HG02852 (cell line): Measurements from ENCODE around the gene RAMP1.

Source experiments
- ATAC-seq: cut with Tn5 transposase; IDR thresholded peaks from one replicate; pipeline ENCODE4 v1.9.1; 2021; ENCODE audit warnings: mild to moderate bottlenecking, moderate library complexity; ENCODE audit not compliant: unreplicated experiment

The RAMP1 gene

GRCh38 chr2:237912271-237913192 is 53.1 kb downstream of the RAMP1 start:
- no peak for ATAC-seq

GRCh38 chr2:237913193-237913917 is 53.9 kb downstream of the RAMP1 start:
- no peak for ATAC-seq

GRCh38 chr2:237915576-237915975 is 56.2 kb downstream of the RAMP1 start:
- no peak for ATAC-seq

- ATAC-seq, result no peak
Measured at GRCh38 chr2:237916296-237916695, 56.9 kb downstream of the RAMP1 start.

GRCh38 chr2:237917696-237918374 is 58.4 kb downstream of the RAMP1 start:
- ATAC-seq, result no peak

DNA sequence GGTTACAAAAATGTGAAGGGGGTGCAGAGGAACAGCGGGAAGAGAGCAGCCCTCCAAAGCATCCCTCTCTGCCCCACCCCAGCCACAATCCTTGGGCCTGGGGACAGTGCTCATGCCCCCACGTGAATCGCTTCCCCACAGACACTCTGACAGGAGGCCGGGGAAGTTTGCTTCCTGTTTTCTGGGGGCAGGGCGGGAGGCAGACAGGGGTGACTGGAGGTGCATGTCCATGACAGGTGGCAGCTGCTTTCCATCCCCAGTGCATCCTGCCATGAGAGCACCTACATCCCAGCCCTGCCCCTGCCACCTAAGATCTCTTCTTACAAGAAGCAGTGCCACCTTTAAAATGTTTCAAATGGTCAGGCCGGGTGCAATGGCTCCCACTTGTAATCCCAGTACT is 60.2 kb downstream of the RAMP1 start:
- ATAC-seq, result no peak

GRCh38 chr2:237920673-237921072 is 61.2 kb downstream of the RAMP1 start:
- ATAC-seq, result no peak

GRCh38 chr2:237921967-237922492 is 62.6 kb downstream of the RAMP1 start:
- ATAC-seq, result no peak

DNA sequence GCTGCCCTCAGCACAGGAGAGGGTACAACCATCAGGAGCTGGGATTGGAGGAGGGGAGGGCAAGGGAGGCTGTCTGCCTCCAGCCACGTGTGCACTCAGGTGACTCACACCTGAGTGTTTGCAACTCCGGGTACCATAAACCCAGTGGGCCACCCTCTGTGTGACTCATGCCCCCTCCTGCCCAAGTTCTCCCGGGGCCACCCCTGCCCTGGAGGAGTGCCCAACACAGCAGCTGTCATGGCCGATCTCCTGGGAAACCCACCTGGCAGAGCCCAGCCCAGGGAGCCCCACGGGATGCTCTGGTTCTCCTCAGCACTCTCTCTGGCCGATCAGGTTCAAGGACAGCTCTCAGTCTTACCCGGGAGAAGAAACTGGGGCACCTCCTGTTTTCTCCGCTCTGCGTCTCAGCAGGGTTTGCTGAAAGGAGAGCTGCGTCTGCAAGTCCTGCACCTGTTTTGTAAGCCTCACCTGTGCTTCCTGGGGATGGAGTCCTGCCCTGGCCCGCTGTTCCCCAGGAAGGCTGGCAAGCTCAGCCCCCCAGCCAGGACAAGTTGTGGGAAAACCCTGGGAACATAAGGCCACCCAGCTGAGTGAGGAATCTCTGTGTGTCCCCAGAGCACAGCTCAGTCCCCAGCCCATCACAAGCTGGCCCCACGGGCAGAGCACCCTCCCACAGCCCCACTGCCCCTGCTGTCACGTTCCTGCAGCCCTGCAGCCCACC is 63.4 kb downstream of the RAMP1 start:
- no peak for ATAC-seq

GRCh38 chr2:237923481-237924163 is 64.2 kb downstream of the RAMP1 start:
- ATAC-seq, result peak; percentile 69

DNA sequence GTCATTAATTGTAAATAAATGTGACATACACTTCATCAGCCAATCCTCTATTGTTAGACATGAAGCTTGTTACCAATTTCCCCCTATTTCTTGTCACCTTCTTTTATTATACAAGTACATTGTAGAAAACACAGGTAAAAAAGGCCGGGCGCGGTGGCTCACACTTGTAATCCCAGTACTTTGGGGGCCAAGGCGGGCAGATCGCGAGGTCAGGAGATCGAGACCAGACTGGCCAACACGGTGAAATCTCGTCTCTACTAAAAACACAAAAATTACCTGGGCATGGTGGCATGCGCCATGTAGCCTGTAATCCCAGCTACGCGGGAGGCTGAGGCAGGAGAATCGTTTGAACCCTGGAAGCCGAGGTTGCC is 64.7 kb downstream of the RAMP1 start:
- ATAC-seq, result no peak

DNA sequence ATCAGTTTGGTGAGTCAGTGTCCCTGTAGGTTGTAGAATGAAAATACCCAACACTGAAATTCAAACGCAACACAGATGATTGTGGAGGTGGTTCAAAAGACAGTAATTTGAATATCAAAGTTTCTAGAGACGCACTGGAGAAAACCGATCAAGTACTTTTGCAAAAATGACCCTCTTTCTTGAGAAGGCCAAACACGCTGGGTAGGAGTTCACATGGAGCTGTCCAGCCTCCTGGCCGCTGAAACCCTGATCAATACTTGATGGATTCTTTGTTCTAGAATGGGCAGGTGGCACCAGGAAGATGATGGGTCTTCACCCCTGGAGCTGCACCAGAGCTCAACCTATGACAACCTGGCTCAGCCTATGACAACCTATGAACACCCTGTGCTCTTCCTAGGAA is 67.7 kb downstream of the RAMP1 start:
- ATAC-seq, result no peak

GRCh38 chr2:237927986-237928385 is 68.6 kb downstream of the RAMP1 start:
- no peak for ATAC-seq

- no peak for ATAC-seq
Measured at GRCh38 chr2:237929979-237930378, 70.6 kb downstream of the RAMP1 start.

GRCh38 chr2:237931205-237931721 is 71.8 kb downstream of the RAMP1 start:
- ATAC-seq, result no peak

DNA sequence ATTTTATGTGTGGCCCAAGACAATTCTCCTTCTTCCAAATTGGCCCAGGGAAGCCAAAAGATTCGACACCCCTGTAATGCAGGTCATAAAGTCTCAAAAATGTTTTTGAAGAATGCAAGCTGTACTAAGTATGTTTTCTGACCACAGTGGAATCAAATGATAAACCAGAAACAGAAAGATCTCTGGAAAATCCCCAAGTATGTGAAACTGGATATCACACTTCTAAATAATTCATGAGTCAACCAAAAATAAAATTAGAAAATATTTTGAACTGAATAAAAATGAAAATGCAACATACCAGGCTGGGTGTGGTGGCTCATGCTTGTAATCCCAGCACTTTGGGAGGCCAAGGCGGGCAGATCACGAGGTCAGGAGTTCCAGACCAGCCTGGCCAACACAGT is 73.3 kb downstream of the RAMP1 start:
- ATAC-seq, result no peak

- no peak for ATAC-seq
Measured at GRCh38 chr2:237934186-237934585, 74.8 kb downstream of the RAMP1 start.

DNA sequence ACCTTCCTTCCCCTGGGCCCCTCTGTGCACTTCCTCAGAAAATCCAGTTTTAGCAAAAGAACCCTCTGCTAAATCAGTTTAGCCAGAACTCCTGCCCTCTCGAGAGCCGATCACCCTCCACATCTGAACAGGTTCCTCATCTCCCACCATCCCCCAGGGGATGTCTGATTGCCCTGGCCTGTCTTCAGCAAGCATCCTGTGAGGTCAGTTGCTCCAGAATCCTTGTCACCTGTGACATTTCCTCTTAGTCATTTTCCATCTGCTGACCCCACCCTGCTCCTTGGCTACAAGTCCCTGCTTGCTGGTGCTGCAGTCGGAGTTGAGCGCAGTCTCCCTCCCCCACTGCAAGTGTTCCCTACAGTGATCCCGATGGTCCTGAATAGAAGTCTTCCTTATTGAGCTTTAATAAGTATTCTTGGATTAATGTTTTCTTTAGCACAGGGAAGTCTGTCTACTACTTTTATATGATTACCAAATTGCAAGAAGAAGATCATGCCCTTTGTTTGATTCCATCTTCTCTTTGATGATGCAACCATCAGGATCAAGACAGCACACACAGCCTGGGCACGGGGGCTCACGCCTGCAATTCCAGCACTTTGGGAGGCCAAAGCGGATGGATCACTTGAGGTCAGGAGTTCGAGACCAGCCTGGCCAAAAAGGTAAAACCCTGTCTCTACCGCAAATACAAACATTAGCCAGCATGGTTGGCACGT is 76.5 kb downstream of the RAMP1 start:
- no peak for ATAC-seq

- ATAC-seq, result no peak
Measured at GRCh38 chr2:237939251-237939650, 79.8 kb downstream of the RAMP1 start.
